Measurements from ENCODE around the gene AIFM3. TPM values are rescaled to one million over a fixed set of nuclear protein-coding genes. Genes with fewer than 3 reads are reported as not detected.

Gene AIFM3
- total RNA-seq, 1 experiment from 2014 or later: 9.7 TPM

DNA sequence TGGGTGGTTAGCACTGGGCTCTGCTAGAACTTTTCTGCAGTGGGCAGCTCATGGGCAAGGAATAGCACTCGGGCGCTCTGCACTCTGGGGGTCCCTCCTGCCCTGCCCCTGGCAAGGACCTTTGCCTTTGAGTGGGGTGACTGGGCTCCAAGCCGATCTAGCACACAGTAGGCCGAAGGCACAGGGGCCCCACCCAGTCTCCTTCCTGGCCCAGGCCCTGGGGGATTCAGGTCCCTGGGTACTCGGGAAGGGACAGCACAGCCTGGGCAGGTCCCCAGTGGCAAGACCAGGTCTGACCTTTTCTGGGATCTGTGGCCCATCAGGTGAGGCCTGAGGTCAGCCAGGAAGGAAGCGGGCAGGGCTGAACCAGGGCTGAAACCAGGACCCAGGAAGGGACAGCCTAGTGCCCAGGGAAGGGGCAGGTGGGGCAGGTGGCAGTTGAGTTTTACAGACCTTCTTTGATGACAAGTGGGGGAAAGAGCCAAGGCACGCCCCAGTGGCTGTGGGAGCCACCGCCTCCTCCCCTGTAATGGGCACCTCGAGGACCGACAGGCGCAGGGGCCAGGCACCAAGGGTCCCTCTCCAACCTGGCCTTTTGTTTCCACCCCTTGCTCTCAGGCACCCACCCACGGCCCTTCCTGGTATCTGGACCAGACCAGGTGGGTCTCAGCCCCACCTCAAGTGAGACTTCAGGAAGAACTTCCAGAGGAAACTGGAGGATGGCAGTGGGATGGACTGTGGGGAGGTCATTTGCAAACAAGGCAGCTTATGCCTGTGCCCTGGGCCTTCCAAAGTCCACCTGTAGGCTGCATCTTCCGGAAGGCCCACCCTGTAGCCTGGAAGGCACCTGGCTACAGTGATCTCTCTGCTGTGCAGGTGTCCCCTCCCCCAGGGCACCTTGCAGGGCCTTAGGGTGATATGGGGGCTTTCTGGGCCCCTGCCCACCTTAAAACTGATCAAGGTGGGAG lies 883 bp upstream of the AIFM3 start (continued):
- TF ChIP-seq, protein P1, sequence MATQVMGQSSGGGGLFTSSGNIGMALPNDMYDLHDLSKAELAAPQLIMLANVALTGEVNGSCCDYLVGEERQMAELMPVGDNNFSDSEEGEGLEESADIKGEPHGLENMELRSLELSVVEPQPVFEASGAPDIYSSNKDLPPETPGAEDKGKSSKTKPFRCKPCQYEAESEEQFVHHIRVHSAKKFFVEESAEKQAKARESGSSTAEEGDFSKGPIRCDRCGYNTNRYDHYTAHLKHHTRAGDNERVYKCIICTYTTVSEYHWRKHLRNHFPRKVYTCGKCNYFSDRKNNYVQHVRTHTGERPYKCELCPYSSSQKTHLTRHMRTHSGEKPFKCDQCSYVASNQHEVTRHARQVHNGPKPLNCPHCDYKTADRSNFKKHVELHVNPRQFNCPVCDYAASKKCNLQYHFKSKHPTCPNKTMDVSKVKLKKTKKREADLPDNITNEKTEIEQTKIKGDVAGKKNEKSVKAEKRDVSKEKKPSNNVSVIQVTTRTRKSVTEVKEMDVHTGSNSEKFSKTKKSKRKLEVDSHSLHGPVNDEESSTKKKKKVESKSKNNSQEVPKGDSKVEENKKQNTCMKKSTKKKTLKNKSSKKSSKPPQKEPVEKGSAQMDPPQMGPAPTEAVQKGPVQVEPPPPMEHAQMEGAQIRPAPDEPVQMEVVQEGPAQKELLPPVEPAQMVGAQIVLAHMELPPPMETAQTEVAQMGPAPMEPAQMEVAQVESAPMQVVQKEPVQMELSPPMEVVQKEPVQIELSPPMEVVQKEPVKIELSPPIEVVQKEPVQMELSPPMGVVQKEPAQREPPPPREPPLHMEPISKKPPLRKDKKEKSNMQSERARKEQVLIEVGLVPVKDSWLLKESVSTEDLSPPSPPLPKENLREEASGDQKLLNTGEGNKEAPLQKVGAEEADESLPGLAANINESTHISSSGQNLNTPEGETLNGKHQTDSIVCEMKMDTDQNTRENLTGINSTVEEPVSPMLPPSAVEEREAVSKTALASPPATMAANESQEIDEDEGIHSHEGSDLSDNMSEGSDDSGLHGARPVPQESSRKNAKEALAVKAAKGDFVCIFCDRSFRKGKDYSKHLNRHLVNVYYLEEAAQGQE (IDR thresholded peaks at IDR 0.05; ENCODE audit: low read depth): no peak
- TF ChIP-seq, protein P2, sequence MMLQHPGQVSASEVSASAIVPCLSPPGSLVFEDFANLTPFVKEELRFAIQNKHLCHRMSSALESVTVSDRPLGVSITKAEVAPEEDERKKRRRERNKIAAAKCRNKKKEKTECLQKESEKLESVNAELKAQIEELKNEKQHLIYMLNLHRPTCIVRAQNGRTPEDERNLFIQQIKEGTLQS (IDR thresholded peaks at IDR 0.05): no peak
- TF ChIP-seq RAD21 (IDR thresholded peaks at IDR 0.05; ENCODE audit: low read depth) (no peak), JUND (IDR thresholded peaks at IDR 0.05) (no peak), ZNF274 (IDR thresholded peaks at IDR 0.05; ENCODE audit: low read depth, low read length) (no peak), SRF (IDR thresholded peaks at IDR 0.05; ENCODE audit: low read depth) (no peak), POLR2AphosphoS5 (IDR thresholded peaks at IDR 0.05; ENCODE audit: low read depth, low read length) (no peak)

DNA sequence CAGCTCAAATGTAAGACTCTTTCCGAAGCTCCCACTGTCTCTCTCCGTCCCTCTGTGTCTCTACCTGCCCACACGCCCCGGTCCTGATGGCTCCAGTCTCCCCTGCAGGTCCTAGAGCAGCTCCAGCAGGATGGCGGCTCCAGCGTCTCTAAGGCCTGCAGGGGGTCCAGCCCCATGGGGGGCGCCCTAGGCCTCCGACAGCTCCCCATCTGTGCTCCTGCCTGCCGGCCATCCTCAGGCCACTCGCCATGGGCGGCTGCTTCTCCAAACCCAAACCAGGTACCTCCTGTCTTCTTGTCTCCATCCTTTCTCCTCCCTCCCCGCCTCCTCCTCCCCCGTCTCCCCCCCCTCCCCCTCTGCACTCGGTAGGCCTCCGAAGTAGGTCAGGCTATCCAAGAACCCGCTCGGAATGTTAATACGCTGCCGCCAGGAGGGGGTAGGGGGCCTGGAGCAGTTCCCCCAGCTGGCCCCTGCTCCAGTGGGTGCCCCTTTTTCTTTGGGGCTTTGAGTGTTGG lies 699 bp downstream of the AIFM3 start:
- POLR2A ChIA-PET: interaction anchor here (1.3 to 3.8 kb wide), 2 partner anchors 10 to 14 kb away, joined by 6 to 9 read pairs; partner anchors contain the start of gene LZTR1

More for the DNA sequence above, 699 bp downstream of the AIFM3 start:
- Histone ChIP-seq H3K4me1 (ENCODE audit: control insufficient read depth in 1 of 2, insufficient read depth in 2 of 2, low read length in 2 of 2) (peaks cover 0 to 4% of the 10 kb centered on the region in 2 experiments; a peak in 1 of 4 replicates), H3K4me2 (ENCODE audit: low read length) (no peak overlapping the region), H2AFZ (ENCODE audit: low read depth, low read length, poor library complexity, severe bottlenecking) (no peak overlapping the region), H4K20me1 (ENCODE audit: insufficient read depth) (no peaks in the 10 kb centered on the region), H3K27me3 (ENCODE audit: insufficient read depth, low read length) (no peaks in the 10 kb centered on the region), H3K4me3 (replicated peaks in 1 of 2; ENCODE audit: low read depth in 1 of 2, low read length in 2 of 2) (no peak overlapping the region), H3K36me3 (ENCODE audit: control insufficient read depth in 1 of 2, insufficient read depth in 2 of 2, low read length in 2 of 2) (no peaks in the 10 kb centered on the region), H3K9ac (ENCODE audit: low read length) (no peak overlapping the region), H3K79me2 (ENCODE audit: insufficient read depth, low read length) (no peaks in the 10 kb centered on the region), H3K9me2 (ENCODE audit: insufficient read depth) (no peaks in the 10 kb centered on the region), H3K27ac (ENCODE audit: low read depth, low read length) (no peak overlapping the region), H3K9me3 (ENCODE audit: control insufficient read depth in 1 of 2, insufficient read depth in 1 of 2, low read depth in 1 of 2, low read length in 2 of 2) (no peaks in the 10 kb centered on the region)
- intact Hi-C loops (cut with micrococcal nuclease): no loop called here
- no peak for ATAC-seq
- DNase-seq (ENCODE audit: low read depth, low spot score): no peak
- RAD21 ChIA-PET (ENCODE audit: low non-redundant PET in 1 of 2, low total read pairs in 2 of 2, uncharacterized antibody in 2 of 2, unreplicated experiment in 2 of 2): no interaction called here
- TF ChIP-seq SRF (IDR thresholded peaks at IDR 0.05; ENCODE audit: low read depth) (no peak), EZH2 (IDR thresholded peaks at IDR 0.05) (no peak), ZNF274 (IDR thresholded peaks at IDR 0.05; ENCODE audit: low read depth, low read length) (no peak), POLR2A (IDR thresholded peaks at IDR 0.05; ENCODE audit: borderline replicate concordance, extremely low read depth, insufficient read depth, insufficient read length) (no peak), CBX3 (IDR thresholded peaks at IDR 0.05; ENCODE audit: low read depth) (no peak)
- CTCF ChIA-PET: no interaction called here
- BruUV-seq (replicated peaks): no TSS peak
